ENCODE data around the gene SLC41A2.

DNA sequence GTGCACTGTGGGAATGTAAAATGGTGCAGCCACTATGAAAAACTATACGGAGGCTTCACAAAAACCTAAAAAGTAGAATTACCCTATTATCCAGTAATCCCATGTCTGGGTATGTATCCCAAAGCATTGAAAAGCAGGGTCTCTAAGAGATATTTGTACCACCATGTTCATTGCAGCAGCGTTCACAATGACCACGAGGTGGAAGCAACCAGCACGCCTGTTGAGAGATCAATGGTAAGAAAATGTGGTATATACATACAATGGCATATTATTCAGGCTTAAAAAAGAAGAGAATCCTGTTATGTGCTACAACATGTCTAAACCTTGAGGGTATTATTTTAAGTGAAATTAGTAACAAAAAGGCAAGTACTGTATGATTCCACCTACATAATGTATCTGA lies 27.1 kb upstream of the SLC41A2 start:
- no peak for TF ChIP-seq EZH2phosphoT487 (conservative IDR thresholded peaks at IDR 0.05; ENCODE audit: low read length)
- TF ChIP-seq, protein P1, sequence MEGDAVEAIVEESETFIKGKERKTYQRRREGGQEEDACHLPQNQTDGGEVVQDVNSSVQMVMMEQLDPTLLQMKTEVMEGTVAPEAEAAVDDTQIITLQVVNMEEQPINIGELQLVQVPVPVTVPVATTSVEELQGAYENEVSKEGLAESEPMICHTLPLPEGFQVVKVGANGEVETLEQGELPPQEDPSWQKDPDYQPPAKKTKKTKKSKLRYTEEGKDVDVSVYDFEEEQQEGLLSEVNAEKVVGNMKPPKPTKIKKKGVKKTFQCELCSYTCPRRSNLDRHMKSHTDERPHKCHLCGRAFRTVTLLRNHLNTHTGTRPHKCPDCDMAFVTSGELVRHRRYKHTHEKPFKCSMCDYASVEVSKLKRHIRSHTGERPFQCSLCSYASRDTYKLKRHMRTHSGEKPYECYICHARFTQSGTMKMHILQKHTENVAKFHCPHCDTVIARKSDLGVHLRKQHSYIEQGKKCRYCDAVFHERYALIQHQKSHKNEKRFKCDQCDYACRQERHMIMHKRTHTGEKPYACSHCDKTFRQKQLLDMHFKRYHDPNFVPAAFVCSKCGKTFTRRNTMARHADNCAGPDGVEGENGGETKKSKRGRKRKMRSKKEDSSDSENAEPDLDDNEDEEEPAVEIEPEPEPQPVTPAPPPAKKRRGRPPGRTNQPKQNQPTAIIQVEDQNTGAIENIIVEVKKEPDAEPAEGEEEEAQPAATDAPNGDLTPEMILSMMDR (IDR thresholded peaks at IDR 0.05; ENCODE audit: insufficient read depth, low read length, poor library complexity, severe bottlenecking): peak; percentile 25

Data from SU-DHL-6 (cell line).